Left lung (tissue), 10 donors: ENCODE data around the gene FOXP4. TPM values are rescaled to one million over a fixed set of nuclear protein-coding genes. Genes with fewer than 3 reads are reported as not detected.

Source experiments
- ATAC-seq: fragments of 200-7000 bp; cut with Tn5 transposase; one replicate; pipeline ENCODE4 v1.9.1; 2020; ENCODE audit warnings: moderate library complexity
- DNase-seq, 4 donors: peaks; one replicate each; pipeline ENCODE4 v3.0.0-alpha.2; 2013 to 2020
- H3K27ac ChIP-seq, 2 donors: fragments of 200-600 bp; sonication (generic) in 1 of 2; one replicate each; pipeline versions ENCODE4 v1.5.0 to v1.8.0; 2020 to 2021
- H3K27me3 ChIP-seq, 2 donors: fragments of 200-600 bp; sonication (generic) in 1 of 2; one replicate each; pipeline versions ENCODE4 v1.5.0 to v1.8.0; 2020 to 2021
- H3K36me3 ChIP-seq, 2 donors: fragments of 200-600 bp; sonication (generic) in 1 of 2; one replicate each; pipeline versions ENCODE4 v1.5.0 to v1.8.0; 2020 to 2021
- H3K4me1 ChIP-seq, 2 donors: fragments of 200-600 bp; one replicate each; pipeline ENCODE4 v1.8.0; 2021
- H3K4me3 ChIP-seq, 2 donors: fragments of 200-600 bp; sonication (generic) in 1 of 2; one replicate each; pipeline versions ENCODE4 v1.5.0 to v1.8.0; 2020 to 2021; ENCODE audit warnings: mild to moderate bottlenecking in 1 of 2
- H3K9me3 ChIP-seq, 2 donors: fragments of 200-600 bp; sonication (generic) in 1 of 2; one replicate each; pipeline versions ENCODE4 v1.5.0 to v1.8.0; 2020 to 2021
- intact Hi-C, 2 donors: fragments of 100-400 bp; cut with DNase I; formaldehyde crosslinking; loops; one replicate each; pipeline versions ENCODE4 v1.11.2 to v1.14.2; 2022
- polyA plus RNA-seq, 6 donors: library from polyadenylated mRNA; unstranded; fragments of 120-200 nt; gene quantifications; one replicate each; pipeline ENCODE4 v1.2.1, GENCODE V29; 2013; ENCODE audit not compliant: insufficient read length in 6 of 6
- total RNA-seq, 2 donors: library from RNA; stranded (reverse); fragmentation: NEBNext Ultra II Directional; extraction: Animal tissue kit (Norgen Biotek cat#: 25700); gene quantifications; one replicate each; pipeline ENCODE4 v1.2.1, GENCODE V29; 2021
- TF ChIP-seq, protein P1 (sequence below), 2 donors: fragments of 200-600 bp; sonication (generic) in 1 of 2; IDR thresholded peaks; one replicate each; pipeline versions ENCODE4 v1.5.0 to v1.8.0; 2021; ENCODE audit warnings: antibody characterized with exemption in 2 of 2
- donor health status: DM: no; HTN: yes; CAD: no.
- donor health status: DM: no; HTN: no; CAD: no.

The FOXP4 gene
- total and polyA plus RNA-seq, 8 donors = 26.9 to 77.9 (median 60.2) TPM

GRCh38 chr6:41530476-41530875 lies 15.7 kb upstream of the FOXP4 start:
- H3K4me1 ChIP-seq = peaks cover 0 to 6% of the 10 kb centered on the region in 2 donors
- H3K27me3 ChIP-seq = peaks cover 0 to 41% of the 10 kb centered on the region in 2 donors
- TF ChIP-seq, protein P1, sequence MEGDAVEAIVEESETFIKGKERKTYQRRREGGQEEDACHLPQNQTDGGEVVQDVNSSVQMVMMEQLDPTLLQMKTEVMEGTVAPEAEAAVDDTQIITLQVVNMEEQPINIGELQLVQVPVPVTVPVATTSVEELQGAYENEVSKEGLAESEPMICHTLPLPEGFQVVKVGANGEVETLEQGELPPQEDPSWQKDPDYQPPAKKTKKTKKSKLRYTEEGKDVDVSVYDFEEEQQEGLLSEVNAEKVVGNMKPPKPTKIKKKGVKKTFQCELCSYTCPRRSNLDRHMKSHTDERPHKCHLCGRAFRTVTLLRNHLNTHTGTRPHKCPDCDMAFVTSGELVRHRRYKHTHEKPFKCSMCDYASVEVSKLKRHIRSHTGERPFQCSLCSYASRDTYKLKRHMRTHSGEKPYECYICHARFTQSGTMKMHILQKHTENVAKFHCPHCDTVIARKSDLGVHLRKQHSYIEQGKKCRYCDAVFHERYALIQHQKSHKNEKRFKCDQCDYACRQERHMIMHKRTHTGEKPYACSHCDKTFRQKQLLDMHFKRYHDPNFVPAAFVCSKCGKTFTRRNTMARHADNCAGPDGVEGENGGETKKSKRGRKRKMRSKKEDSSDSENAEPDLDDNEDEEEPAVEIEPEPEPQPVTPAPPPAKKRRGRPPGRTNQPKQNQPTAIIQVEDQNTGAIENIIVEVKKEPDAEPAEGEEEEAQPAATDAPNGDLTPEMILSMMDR (IDR thresholded peaks at IDR 0.05) = no peak
- ATAC-seq (no peak), DNase-seq (no peak)
- H3K9me3 ChIP-seq = no peaks in the 10 kb centered on the region
- H3K36me3 ChIP-seq = no peaks in the 10 kb centered on the region
- intact Hi-C loops = no loop called here
- no peak overlapping the region for H3K27ac ChIP-seq
- H3K4me3 ChIP-seq = no peak overlapping the region

DNA sequence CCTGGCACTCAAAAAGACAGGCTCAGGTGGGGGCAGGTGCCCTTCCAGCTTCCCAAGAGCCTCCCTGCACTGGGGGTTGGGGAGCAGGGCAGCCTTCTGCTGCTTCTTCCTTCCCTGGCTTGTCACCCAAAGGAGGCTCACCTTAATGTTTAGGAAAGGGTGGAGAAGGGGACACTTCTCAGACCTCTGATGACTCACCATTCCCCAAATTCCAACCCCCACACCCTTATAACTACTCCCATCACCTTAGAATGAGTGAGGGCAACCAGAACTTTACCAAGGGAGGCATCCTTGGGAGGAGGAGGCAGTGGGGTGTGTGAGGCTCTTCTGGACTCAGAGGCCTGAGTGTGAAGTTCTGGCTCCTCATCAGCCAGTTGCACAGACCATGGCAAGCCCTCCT lies 15.2 kb upstream of the FOXP4 start:
- H3K4me3 ChIP-seq = no peak overlapping the region
- intact Hi-C loops = no loop called here
- no peak overlapping the region for H3K27ac ChIP-seq
- peaks cover 0 to 41% of the 10 kb centered on the region in 2 donors for H3K27me3 ChIP-seq
- H3K9me3 ChIP-seq = no peaks in the 10 kb centered on the region
- TF ChIP-seq, protein P1 (IDR thresholded peaks at IDR 0.05) = no peak
- DNase-seq (no peak), ATAC-seq (no peak)
- no peaks in the 10 kb centered on the region for H3K36me3 ChIP-seq
- peaks cover 0 to 6% of the 10 kb centered on the region in 2 donors for H3K4me1 ChIP-seq

DNA sequence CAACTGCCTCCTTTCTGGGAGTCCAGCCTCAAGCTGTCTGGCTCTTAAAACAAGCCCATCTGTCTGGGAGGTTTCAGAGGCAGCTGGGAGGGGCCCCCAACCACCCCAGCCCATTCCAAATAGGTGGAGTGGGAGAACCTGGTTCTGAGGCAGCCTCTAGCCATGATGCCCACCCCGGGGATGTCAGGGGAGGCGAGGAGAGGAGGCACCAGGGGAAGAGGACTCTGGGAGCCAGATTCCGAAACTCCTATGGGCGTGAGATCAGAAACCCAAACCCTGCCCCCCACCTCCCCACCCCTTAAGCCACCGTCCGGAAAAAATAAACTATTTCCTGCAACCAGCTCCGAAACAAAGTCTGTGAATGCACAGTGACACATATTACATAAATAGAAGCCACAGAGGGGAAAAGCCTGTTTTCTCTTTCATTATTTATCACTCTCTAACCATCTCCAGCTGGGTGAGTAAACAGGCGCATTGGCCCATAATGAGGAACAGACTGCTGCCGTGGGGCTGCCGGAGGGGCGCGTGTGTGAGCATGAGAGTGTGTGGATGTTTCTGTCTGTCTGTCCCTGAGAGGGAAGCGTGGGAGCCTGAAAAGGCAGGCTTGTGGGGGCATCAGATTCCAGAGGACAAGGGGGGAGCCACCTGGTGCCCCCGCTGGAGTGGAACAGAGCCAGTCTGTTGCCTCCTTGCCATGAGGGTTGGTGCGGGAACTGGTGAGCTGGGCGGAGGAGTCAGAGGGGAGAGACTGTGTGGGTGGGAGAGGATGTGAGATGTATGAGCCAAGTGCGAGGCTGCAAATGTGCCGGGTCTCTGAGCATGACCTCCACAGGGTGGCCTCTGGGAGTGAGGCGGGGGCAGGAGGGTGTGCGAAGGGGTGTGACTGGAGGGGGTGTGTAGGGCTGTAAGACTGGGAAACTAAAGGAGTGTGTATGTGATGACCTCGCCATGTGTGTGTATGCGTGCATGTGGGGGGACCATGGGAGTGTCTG lies 14.3 kb upstream of the FOXP4 start:
- Histone ChIP-seq H3K4me3 (no peak overlapping the region), H3K27me3 (peaks cover 0 to 41% of the 10 kb centered on the region in 2 donors), H3K27ac (no peak overlapping the region), H3K36me3 (no peaks in the 10 kb centered on the region), H3K9me3 (no peaks in the 10 kb centered on the region), H3K4me1 (peaks cover 5 to 11% of the 10 kb centered on the region in 2 donors)
- ATAC-seq (peak; percentile 25), DNase-seq (no peak)
- TF ChIP-seq, protein P1 (IDR thresholded peaks at IDR 0.05) = no peak
- intact Hi-C loops = no loop called here

DNA sequence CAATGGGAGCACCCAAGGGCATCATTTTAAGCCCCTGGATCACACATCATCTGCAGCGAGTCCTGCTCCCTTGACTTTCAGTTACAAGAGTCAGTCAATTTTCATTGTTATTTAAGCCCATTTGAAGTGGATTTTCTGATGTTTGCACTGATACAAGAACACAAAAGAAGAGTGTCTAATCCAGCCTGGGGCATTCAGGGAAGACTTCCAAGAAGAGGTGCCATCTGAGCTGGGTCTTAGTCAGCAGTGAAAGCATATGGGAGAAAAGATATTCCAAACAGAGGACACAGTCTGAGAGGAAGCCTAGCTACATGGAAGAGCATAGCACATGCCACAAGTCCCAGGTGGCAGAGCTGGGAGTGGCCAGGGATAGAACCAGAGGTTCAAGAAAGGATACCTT lies 10.4 kb upstream of the FOXP4 start:
- DNase-seq = no peak
- intact Hi-C loops = no loop called here
- no peaks in the 10 kb centered on the region for H3K36me3 ChIP-seq
- no peaks in the 10 kb centered on the region for H3K9me3 ChIP-seq
- peaks cover 19 to 31% of the 10 kb centered on the region in 2 donors for H3K4me1 ChIP-seq
- H3K27me3 ChIP-seq = peaks cover 0 to 20% of the 10 kb centered on the region in 2 donors
- no peak overlapping the region for H3K4me3 ChIP-seq
- no peak for ATAC-seq
- H3K27ac ChIP-seq = no peak overlapping the region
- TF ChIP-seq, protein P1 (IDR thresholded peaks at IDR 0.05) = no peak
